SH-SY5Y (cell line): ENCODE measurements around the gene SH3TC1.

Source experiments
- GATA2 ChIP-seq: IDR thresholded peaks from 2 replicates; pipeline ENCODE4 v1.6.1; 2011; ENCODE audit warnings: mild to moderate bottlenecking, low read depth, low read length
- GATA3 ChIP-seq: IDR thresholded peaks from 2 replicates; pipeline ENCODE4 v1.6.1; 2011; ENCODE audit warnings: low read depth, mild to moderate bottlenecking, low read length, moderate library complexity

GRCh38 chr4:8188743-8189550, 10.1 kb upstream of the SH3TC1 start:
- TF ChIP-seq GATA2 (no peak), GATA3 (no peak)
